Colonic mucosa (tissue), 4 donors: Measurements from ENCODE around the gene TDP1. TPM values are rescaled to one million over a fixed set of nuclear protein-coding genes. Genes with fewer than 3 reads are reported as not detected.

Experiments
- DNase-seq: peaks from one replicate; pipeline ENCODE4 v3.0.0-alpha.2; 2020
- H3K27ac ChIP-seq: fragments of 200-600 bp; one replicate; pipeline ENCODE4 v1.8.0; 2021
- H3K27me3 ChIP-seq: fragments of 200-600 bp; one replicate; pipeline ENCODE4 v1.8.0; 2021
- H3K36me3 ChIP-seq: fragments of 200-600 bp; one replicate; pipeline ENCODE4 v1.8.0; 2021
- H3K4me1 ChIP-seq: fragments of 200-600 bp; one replicate; pipeline ENCODE4 v1.8.0; 2021; ENCODE audit warnings: mild to moderate bottlenecking
- H3K4me3 ChIP-seq: fragments of 200-600 bp; one replicate; pipeline ENCODE4 v1.8.0; 2021
- H3K9ac ChIP-seq, 2 donors: one replicate each; pipeline ENCODE4 v1.7.0; 2013; ENCODE audit warnings: control low read depth in 2 of 2, low read depth in 2 of 2, low read length in 2 of 2
- H3K9me3 ChIP-seq: fragments of 200-600 bp; one replicate; pipeline ENCODE4 v1.8.0; 2021
- CTCF ChIP-seq: fragments of 200-600 bp; IDR thresholded peaks from one replicate; pipeline ENCODE4 v1.8.0; 2022; ENCODE audit warnings: antibody characterized with exemption, mild to moderate bottlenecking
- intact Hi-C: fragments of 100-400 bp; cut with DNase I; formaldehyde crosslinking; loops from one replicate; pipeline ENCODE4 v1.14.1; 2022
- total RNA-seq, 2 donors: library from RNA; stranded (reverse); fragmentation: NEBNext Ultra II Directional in 1 of 2; extraction: Animal tissue kit (Norgen Biotek cat#: 25700) in 1 of 2; gene quantifications; one replicate each; pipeline ENCODE4 v1.2.1, GENCODE V29; 2021
- donor health status: healthy.
- donor health status: DM: no; HTN: no; CAD: no.
- donor health status: DM: no; HTN: no; CAD: no.

Gene TDP1
- total RNA-seq, 2 donors from 2014 or later, result 20.0 to 33.3 TPM

GRCh38 chr14:89990218-89990617 is 34.5 kb downstream of the TDP1 start:
- no peak overlapping the region for H3K9ac ChIP-seq
- H3K27ac ChIP-seq, result no peak overlapping the region
- H3K4me3 ChIP-seq, result no peak overlapping the region
- H3K4me1 ChIP-seq, result no peaks in the 10 kb centered on the region
- H3K27me3 ChIP-seq, result no peaks in the 10 kb centered on the region
- H3K36me3 ChIP-seq, result peaks cover 5% of the 10 kb centered on the region
- DNase-seq, result no peak
- TF ChIP-seq CTCF, result no peak
- intact Hi-C loops, result no loop called here
- H3K9me3 ChIP-seq, result no peaks in the 10 kb centered on the region

DNA sequence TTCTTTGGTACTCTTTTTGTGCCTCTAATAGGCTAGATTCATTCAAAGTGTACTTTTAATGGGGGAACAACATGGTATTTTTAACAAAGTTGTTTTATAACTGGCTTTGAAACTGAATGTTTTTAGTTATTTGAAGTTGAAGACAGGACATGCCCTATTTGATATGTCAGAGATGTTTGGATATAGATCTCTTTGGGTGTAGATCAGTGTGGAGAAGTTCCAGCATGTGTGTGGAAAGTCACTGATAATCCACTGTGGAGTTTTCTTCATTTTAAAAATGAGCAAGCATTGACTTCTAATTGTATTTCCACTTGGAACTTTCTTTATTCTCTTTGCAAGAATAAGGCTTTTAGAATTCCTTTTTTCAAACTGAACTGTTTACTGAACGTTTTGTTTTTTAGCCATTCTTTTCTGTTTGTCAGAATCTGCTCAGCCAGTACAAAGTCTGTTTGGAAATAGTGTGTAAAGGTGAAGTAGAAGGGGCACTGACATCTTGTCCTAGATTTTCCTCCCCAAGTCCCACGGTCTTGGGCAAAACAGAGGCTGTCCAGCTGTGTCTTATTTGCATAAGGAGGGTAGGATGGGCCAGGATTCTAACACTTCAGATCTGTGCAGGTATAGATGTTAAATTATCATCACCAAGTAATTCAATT is 35.0 kb downstream of the TDP1 start:
- intact Hi-C loops, result no loop called here
- no peak overlapping the region for H3K27ac ChIP-seq
- H3K4me1 ChIP-seq, result no peaks in the 10 kb centered on the region
- peaks cover 5% of the 10 kb centered on the region for H3K36me3 ChIP-seq
- H3K9me3 ChIP-seq, result no peaks in the 10 kb centered on the region
- no peak for DNase-seq
- no peak overlapping the region for H3K9ac ChIP-seq
- no peak overlapping the region for H3K4me3 ChIP-seq
- no peaks in the 10 kb centered on the region for H3K27me3 ChIP-seq
- no peak for TF ChIP-seq CTCF

DNA sequence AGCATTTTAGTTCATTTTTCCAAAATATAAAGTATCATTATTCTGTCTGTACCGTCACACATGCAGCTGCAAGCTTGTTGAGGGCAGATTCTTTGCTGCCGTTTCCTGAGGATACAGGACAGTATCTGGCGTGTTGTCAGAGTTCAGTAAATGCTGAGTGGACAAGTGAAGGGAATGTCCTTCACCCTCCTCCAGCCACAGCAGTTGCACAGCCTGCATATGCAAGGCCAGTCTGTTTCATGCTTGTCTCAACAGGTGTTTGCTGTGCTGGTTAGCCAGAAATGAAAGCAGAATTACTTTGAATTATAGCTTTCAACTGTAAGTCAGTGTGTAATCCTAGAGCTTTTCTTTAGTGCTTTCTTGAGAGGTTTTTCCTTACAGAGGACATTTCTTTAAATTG is 36.5 kb downstream of the TDP1 start:
- intact Hi-C loops, result no loop called here
- Histone ChIP-seq H3K36me3 (peaks cover 5% of the 10 kb centered on the region), H3K27ac (no peak overlapping the region), H3K9me3 (no peaks in the 10 kb centered on the region), H3K4me1 (no peaks in the 10 kb centered on the region), H3K27me3 (no peaks in the 10 kb centered on the region), H3K4me3 (no peak overlapping the region), H3K9ac (no peak overlapping the region)
- TF ChIP-seq CTCF, result no peak
- DNase-seq, result no peak

- Histone ChIP-seq H3K36me3 (peaks cover 5% of the 10 kb centered on the region), H3K4me3 (no peak overlapping the region), H3K4me1 (no peaks in the 10 kb centered on the region), H3K27me3 (no peaks in the 10 kb centered on the region), H3K9me3 (no peaks in the 10 kb centered on the region), H3K27ac (no peak overlapping the region), H3K9ac (no peak overlapping the region)
- DNase-seq, result no peak
- intact Hi-C loops, result no loop called here
- TF ChIP-seq CTCF, result no peak
Measured at GRCh38 chr14:89996963-89997362, 41.2 kb downstream of the TDP1 start.

DNA sequence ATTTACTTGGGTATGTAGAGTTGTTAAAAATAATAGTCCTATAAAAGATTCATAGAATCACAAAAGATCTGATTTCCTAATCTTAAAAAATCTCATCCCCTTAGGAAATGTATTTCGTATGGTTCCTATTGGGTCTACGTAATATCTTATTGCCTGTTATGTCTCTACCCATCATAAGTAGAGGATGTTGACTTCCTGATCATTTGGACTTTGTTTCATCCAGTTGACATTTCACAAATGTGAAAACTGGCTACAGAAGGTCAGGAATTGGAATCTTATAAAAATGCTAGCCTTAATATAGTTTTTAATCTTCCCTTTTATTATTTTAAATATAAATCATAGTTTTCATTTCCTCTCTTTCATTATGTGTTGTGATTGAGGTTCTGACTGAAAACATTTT is 45.2 kb downstream of the TDP1 start:
- intact Hi-C loops, result no loop called here

More for the DNA sequence above, 45.2 kb downstream of the TDP1 start:
- H3K4me3 ChIP-seq, result no peak overlapping the region
- H3K9me3 ChIP-seq, result no peaks in the 10 kb centered on the region
- no peak overlapping the region for H3K9ac ChIP-seq
- H3K27me3 ChIP-seq, result no peaks in the 10 kb centered on the region
- no peaks in the 10 kb centered on the region for H3K36me3 ChIP-seq
- DNase-seq, result no peak
- TF ChIP-seq CTCF, result no peak
- no peak overlapping the region for H3K27ac ChIP-seq
- no peaks in the 10 kb centered on the region for H3K4me1 ChIP-seq
